ENCODE data around the gene LRRC47.

LRRC47 gene

GRCh38 chr1:3735027-3735681 lies 61.1 kb downstream of the LRRC47 start (continued):
- TF ChIP-seq TSHZ2 (CRISPR knock-in tag; IDR thresholded peaks at IDR 0.05) = no peak

- no peak for TF ChIP-seq TCF4 (CRISPR knock-in tag; IDR thresholded peaks at IDR 0.05; ENCODE audit: borderline replicate concordance)
- no peak for TF ChIP-seq ESRRG (CRISPR knock-in tag; IDR thresholded peaks at IDR 0.05)
- no peak for TF ChIP-seq ZNF70 (CRISPR knock-in tag; IDR thresholded peaks at IDR 0.05)
- no peak for TF ChIP-seq ARNTL (CRISPR knock-in tag; IDR thresholded peaks at IDR 0.05; ENCODE audit: borderline replicate concordance, low read depth)
- TF ChIP-seq ZNF565 (CRISPR knock-in tag; conservative IDR thresholded peaks at IDR 0.05; ENCODE audit: low read depth) = no peak
- TF ChIP-seq ZFP3 (CRISPR knock-in tag; IDR thresholded peaks at IDR 0.05) = no peak
- TF ChIP-seq ZNF8 (CRISPR knock-in tag; IDR thresholded peaks at IDR 0.05) = no peak
- no peak for TF ChIP-seq CSRNP3 (CRISPR knock-in tag; IDR thresholded peaks at IDR 0.05)
- TF ChIP-seq SNAI2 (CRISPR knock-in tag; IDR thresholded peaks at IDR 0.05) = no peak
- no peak for TF ChIP-seq OSR1 (CRISPR knock-in tag; IDR thresholded peaks at IDR 0.05)
- no peak for TF ChIP-seq BACH2 (CRISPR knock-in tag; IDR thresholded peaks at IDR 0.05; ENCODE audit: borderline replicate concordance)
- TF ChIP-seq RARB (CRISPR knock-in tag; IDR thresholded peaks at IDR 0.05) = no peak
- TF ChIP-seq ISL1 (CRISPR knock-in tag; IDR thresholded peaks at IDR 0.05) = no peak
- ATAC-seq = no peak
Observed at GRCh38 chr1:3734602-3735001, 61.7 kb downstream of the LRRC47 start.

GRCh38 chr1:3733883-3734589 lies 62.3 kb downstream of the LRRC47 start:
- ATAC-seq = no peak

GRCh38 chr1:3733094-3733882 lies 63.0 kb downstream of the LRRC47 start:
- ATAC-seq = no peak; the same call in 2 of the 3 replicates
- TF ChIP-seq SNAI2 (CRISPR knock-in tag; IDR thresholded peaks at IDR 0.05) = no peak
- TF ChIP-seq GLIS3 (CRISPR knock-in tag; IDR thresholded peaks at IDR 0.05) = no peak
- TF ChIP-seq ZNF8 (CRISPR knock-in tag; IDR thresholded peaks at IDR 0.05) = no peak
- TF ChIP-seq ISL1 (CRISPR knock-in tag; IDR thresholded peaks at IDR 0.05) = no peak
- TF ChIP-seq ESRRG (CRISPR knock-in tag; IDR thresholded peaks at IDR 0.05) = no peak
- no peak for TF ChIP-seq ZC3H10 (CRISPR knock-in tag; IDR thresholded peaks at IDR 0.05)
- no peak for TF ChIP-seq CSRNP3 (CRISPR knock-in tag; IDR thresholded peaks at IDR 0.05)
- TF ChIP-seq CREB5 (CRISPR knock-in tag; IDR thresholded peaks at IDR 0.05; ENCODE audit: low read depth) = no peak
- no peak for TF ChIP-seq ARNTL (CRISPR knock-in tag; IDR thresholded peaks at IDR 0.05; ENCODE audit: borderline replicate concordance, low read depth)
- TF ChIP-seq PATZ1 (CRISPR knock-in tag; IDR thresholded peaks at IDR 0.05; ENCODE audit: borderline replicate concordance) = no peak
- no peak for TF ChIP-seq PPARA (CRISPR knock-in tag; IDR thresholded peaks at IDR 0.05; ENCODE audit: borderline replicate concordance)
- no peak for TF ChIP-seq ZFP30 (CRISPR knock-in tag; IDR thresholded peaks at IDR 0.05)
- TF ChIP-seq BACH2 (CRISPR knock-in tag; IDR thresholded peaks at IDR 0.05; ENCODE audit: borderline replicate concordance) = no peak

More at GRCh38 chr1:3733883-3734589, 62.3 kb downstream of the LRRC47 start:
- no peak for TF ChIP-seq ZFP30 (CRISPR knock-in tag; IDR thresholded peaks at IDR 0.05)
- TF ChIP-seq POU6F1 (CRISPR knock-in tag; IDR thresholded peaks at IDR 0.05; ENCODE audit: borderline replicate concordance, low read depth) = no peak
- no peak for TF ChIP-seq ZNF8 (CRISPR knock-in tag; IDR thresholded peaks at IDR 0.05)
- no peak for TF ChIP-seq CSDC2 (CRISPR knock-in tag; IDR thresholded peaks at IDR 0.05)
- TF ChIP-seq RARB (CRISPR knock-in tag; IDR thresholded peaks at IDR 0.05) = no peak
- no peak for TF ChIP-seq TOX (CRISPR knock-in tag; IDR thresholded peaks at IDR 0.05; ENCODE audit: borderline replicate concordance)
- TF ChIP-seq ZNF70 (CRISPR knock-in tag; IDR thresholded peaks at IDR 0.05) = no peak

Data from SK-N-SH treated with all-trans-retinoic acid at 6 μM for 48 hours (cell line).